Measurements from ENCODE around the gene MRPL36. TPM values are rescaled to one million over a fixed set of nuclear protein-coding genes. Genes with fewer than 3 reads are reported as not detected.

MRPL36 gene
- total RNA-seq, 4 donors from 2014 or later = 37.7 to 63.4 (median 46.7) TPM

- ATAC-seq = no peak
- no peak for TF ChIP-seq CTCF (IDR thresholded peaks at IDR 0.05)
- TF ChIP-seq POLR2A (IDR thresholded peaks at IDR 0.05) = no peak
- TF ChIP-seq EP300 (IDR thresholded peaks at IDR 0.05) = no peak
- no peak for TF ChIP-seq POLR2AphosphoS5 (IDR thresholded peaks at IDR 0.05)
- Histone ChIP-seq H3K36me3 (no peaks in the 10 kb centered on the region), H3K4me1 (no peaks in the 10 kb centered on the region), H3K9me3 (no peaks in the 10 kb centered on the region), H3K27me3 (peaks cover 59% of the 10 kb centered on the region), H3K4me3 (no peak overlapping the region), H3K27ac (no peak overlapping the region)
- WGBS, 2 donors (ENCODE audit: low coverage in 1 of 2) = 50 to 60% methylated on average over 9 to 11 of the region's 14 CpGs
These were observed 17.0 kb downstream of the MRPL36 start for GRCh38 chr5:1782385-1783215.

DNA sequence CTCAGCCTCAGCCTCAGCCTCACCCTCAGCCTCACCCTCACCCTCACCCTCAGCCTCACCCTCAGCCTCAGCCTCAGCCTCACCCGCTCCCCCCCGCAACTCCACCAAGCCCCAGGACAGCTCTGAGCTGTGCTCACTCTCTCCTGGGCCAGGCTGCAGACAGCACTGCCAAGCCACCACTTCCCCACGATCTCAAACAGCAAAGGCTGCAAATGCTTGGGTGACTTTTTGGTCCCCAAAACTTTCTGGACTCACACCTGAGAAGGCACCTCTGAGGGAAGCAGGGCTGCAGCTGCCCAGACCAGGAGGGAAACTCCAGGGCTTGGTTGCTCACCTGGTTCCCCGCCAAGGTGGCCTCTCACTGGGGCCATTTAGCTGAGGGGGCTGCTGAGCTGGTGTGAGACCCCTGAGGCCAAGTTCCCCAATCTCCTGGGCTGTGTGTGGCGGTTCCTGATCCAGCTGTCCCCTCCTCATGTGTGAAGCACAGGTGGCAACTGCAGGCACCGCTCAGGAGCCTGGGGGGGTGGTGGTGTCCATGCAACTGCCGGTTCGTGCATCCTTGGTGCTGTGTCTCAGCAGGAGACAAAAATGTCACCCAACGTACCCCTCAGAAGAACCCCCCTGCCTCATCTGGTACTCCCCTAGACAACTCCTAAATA, 17.8 kb downstream of the MRPL36 start:
- WGBS, 2 donors (ENCODE audit: low coverage in 1 of 2) = 68% methylated on average over 5 of the region's 9 CpGs; no CpG with 5 or more reads in 1 of the 2 donors
- TF ChIP-seq EP300 (IDR thresholded peaks at IDR 0.05) (no peak), POLR2AphosphoS5 (IDR thresholded peaks at IDR 0.05) (no peak), POLR2A (IDR thresholded peaks at IDR 0.05) (no peak)
- Histone ChIP-seq H3K4me3 (no peak overlapping the region), H3K27ac (no peak overlapping the region), H3K27me3 (peaks cover 57% of the 10 kb centered on the region), H3K36me3 (no peaks in the 10 kb centered on the region), H3K9me3 (no peaks in the 10 kb centered on the region), H3K4me1 (no peaks in the 10 kb centered on the region)
- no peak for ATAC-seq

- TF ChIP-seq POLR2AphosphoS5 (IDR thresholded peaks at IDR 0.05) (no peak), CTCF (IDR thresholded peaks at IDR 0.05) (no peak), EP300 (IDR thresholded peaks at IDR 0.05) (no peak), POLR2A (IDR thresholded peaks at IDR 0.05) (no peak)
- no peaks in the 10 kb centered on the region for H3K4me1 ChIP-seq
- no peaks in the 10 kb centered on the region for H3K9me3 ChIP-seq
- H3K27me3 ChIP-seq = peaks cover 51% of the 10 kb centered on the region
- no peak overlapping the region for H3K27ac ChIP-seq
- H3K4me3 ChIP-seq = no peak overlapping the region
- WGBS, 2 donors (ENCODE audit: low coverage in 1 of 2) = 84 to 85% methylated on average over 5 to 6 of the region's 6 CpGs
- H3K36me3 ChIP-seq = no peaks in the 10 kb centered on the region
- ATAC-seq = no peak
These were observed 18.5 kb downstream of the MRPL36 start for GRCh38 chr5:1781107-1781506.

DNA sequence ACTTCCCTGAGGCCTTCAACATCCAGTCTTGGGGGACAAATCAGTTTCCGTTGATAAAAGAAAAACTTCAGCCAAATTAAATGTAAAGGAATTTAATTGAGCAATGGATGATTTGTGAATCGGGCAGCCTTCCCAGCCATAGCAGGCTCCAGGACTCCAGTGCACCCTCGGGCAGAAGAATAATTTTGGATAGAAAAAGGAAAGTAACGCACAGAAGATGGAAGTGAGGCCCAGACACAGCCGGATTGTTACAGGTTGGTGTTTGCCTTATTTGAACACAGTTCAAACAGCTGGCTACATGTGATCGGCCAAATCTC, 19.1 kb downstream of the MRPL36 start:
- Histone ChIP-seq H3K36me3 (no peaks in the 10 kb centered on the region), H3K27me3 (peaks cover 45% of the 10 kb centered on the region), H3K9me3 (no peaks in the 10 kb centered on the region), H3K4me1 (no peaks in the 10 kb centered on the region), H3K27ac (no peak overlapping the region), H3K4me3 (no peak overlapping the region)
- no peak for TF ChIP-seq EP300 (IDR thresholded peaks at IDR 0.05)
- TF ChIP-seq POLR2A (IDR thresholded peaks at IDR 0.05) = no peak
- TF ChIP-seq POLR2AphosphoS5 (IDR thresholded peaks at IDR 0.05) = no peak
- no peak for TF ChIP-seq CTCF (IDR thresholded peaks at IDR 0.05)
- ATAC-seq = no peak
- 78% methylated on average over 4 of the region's 6 CpGs; no CpG with 5 or more reads in 1 of the 2 donors for WGBS, 2 donors (ENCODE audit: low coverage in 1 of 2)

DNA sequence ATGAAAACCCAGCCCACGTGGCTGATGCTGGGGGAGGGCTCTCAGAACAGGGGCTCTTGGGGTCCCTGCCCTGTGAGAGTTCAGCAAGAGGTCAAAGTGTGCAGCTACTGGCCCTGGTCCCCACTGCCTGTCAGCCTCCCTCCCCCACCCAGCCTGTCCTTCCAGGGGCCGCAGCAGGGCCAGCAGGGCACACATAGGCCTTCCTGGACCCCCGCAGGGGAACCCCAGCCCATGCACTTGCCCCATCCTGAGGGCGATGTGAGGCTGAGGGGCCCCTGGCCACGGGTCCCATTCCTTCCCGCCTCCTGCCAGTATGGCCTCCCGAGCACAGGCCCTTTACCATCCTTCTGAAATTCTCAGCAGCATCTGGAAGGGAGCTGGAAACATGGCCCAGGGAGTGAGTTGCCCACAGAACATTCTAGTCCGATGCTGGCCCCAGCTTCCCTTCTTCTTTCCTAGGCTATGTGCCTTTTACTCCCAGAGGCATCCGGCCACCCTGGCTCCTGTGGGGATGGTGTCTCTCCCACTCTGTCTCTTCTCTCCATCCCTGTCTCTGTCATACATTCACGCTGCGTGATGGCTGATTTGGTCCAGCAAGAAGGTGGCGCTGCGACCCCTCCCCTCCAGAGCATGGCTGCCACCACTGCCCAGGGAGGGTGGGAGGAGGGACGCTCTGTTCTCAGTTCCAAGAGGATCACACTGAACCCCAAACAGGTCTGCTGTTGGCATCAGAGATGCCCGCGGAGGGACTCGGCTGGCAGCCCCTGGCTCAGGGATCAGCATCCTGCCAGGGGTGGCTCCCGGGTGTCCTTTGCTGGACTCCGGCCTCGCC, 19.6 kb downstream of the MRPL36 start:
- Histone ChIP-seq H3K4me3 (no peak overlapping the region), H3K4me1 (no peaks in the 10 kb centered on the region), H3K27me3 (peaks cover 40% of the 10 kb centered on the region), H3K9me3 (peaks cover 0 to 4% (median 0%) of the 10 kb centered on the region in 3 donors), H3K27ac (no peak overlapping the region), H3K36me3 (no peaks in the 10 kb centered on the region)
- no peak for TF ChIP-seq POLR2A (IDR thresholded peaks at IDR 0.05)
- TF ChIP-seq CTCF (IDR thresholded peaks at IDR 0.05) = no peak
- no peak for TF ChIP-seq POLR2AphosphoS5 (IDR thresholded peaks at IDR 0.05)
- TF ChIP-seq EP300 (IDR thresholded peaks at IDR 0.05) = no peak
- WGBS, 2 donors (ENCODE audit: low coverage in 1 of 2) = 71 to 100% methylated on average over 1 to 8 of the region's 20 CpGs
- no peak for ATAC-seq

Data from gastroesophageal sphincter (tissue), 4 donors.